Lung (tissue), 12 donors: ENCODE measurements around the gene CCNL1. TPM values are rescaled to one million over a fixed set of nuclear protein-coding genes. Genes with fewer than 3 reads are reported as not detected.

Source experiments
- ATAC-seq: fragments of 200-7000 bp; cut with Tn5 transposase; one replicate; pipeline ENCODE4 v1.9.1; 2020; ENCODE audit warnings: moderate number of reproducible peaks; ENCODE audit not compliant: insufficient read depth, low FRiP score
- DNase-seq, 3 donors: peaks; one replicate each; pipeline ENCODE4 v3.0.0-alpha.2; 2013 to 2017
- H3K27ac ChIP-seq, 2 donors: one replicate each; pipeline ENCODE4 v1.5.1; 2013; ENCODE audit warnings: mild to moderate bottlenecking in 2 of 2, moderate library complexity in 2 of 2, control low read depth in 1 of 2, inconsistent platforms in 1 of 2, low read depth in 1 of 2, low read length in 1 of 2
- H3K27me3 ChIP-seq, 3 donors: one replicate each; pipeline ENCODE4 v1.5.1; 2013; ENCODE audit warnings: low read length in 2 of 3; ENCODE audit not compliant: control insufficient read depth in 3 of 3, insufficient read depth in 3 of 3
- H3K36me3 ChIP-seq, 4 donors: one replicate each; pipeline ENCODE4 v1.5.1; 2013; ENCODE audit warnings: low read length in 4 of 4, mild to moderate bottlenecking in 1 of 4, moderate library complexity in 1 of 4; ENCODE audit not compliant: control insufficient read depth in 4 of 4, insufficient read depth in 4 of 4
- H3K4me1 ChIP-seq, 5 donors: one replicate each; pipeline ENCODE4 v1.5.1; 2013; ENCODE audit warnings: low read length in 5 of 5, mild to moderate bottlenecking in 2 of 5, moderate library complexity in 1 of 5; ENCODE audit not compliant: control insufficient read depth in 5 of 5, insufficient read depth in 5 of 5
- H3K4me3 ChIP-seq: one replicate; pipeline ENCODE4 v1.5.1; 2013; ENCODE audit warnings: mild to moderate bottlenecking, control low read depth, moderate library complexity
- H3K9ac ChIP-seq, 2 donors: one replicate each; pipeline ENCODE4 v1.5.1; 2013; ENCODE audit warnings: low read length in 2 of 2, control low read depth in 1 of 2; ENCODE audit not compliant: insufficient read depth in 1 of 2
- H3K9me3 ChIP-seq, 4 donors: one replicate each; pipeline ENCODE4 v1.5.1; 2013; ENCODE audit warnings: low read length in 3 of 4, mild to moderate bottlenecking in 1 of 4, moderate library complexity in 1 of 4; ENCODE audit not compliant: control insufficient read depth in 4 of 4, insufficient read depth in 3 of 4
- CTCF ChIP-seq: IDR thresholded peaks from 2 replicates; pipeline ENCODE4 v1.5.1; 2012; ENCODE audit warnings: mild to moderate bottlenecking; ENCODE audit errors: control extremely low read depth, extremely low read depth
- WGBS, 2 donors: extraction: QIAGEN DNeasy Blood & Tissue Kit; methylation state at CpG; one replicate each; pipeline ENCODE4 v1.1.7; 2013; 5-methylcytosine and 5-hydroxymethylcytosine counted together
- polyA plus RNA-seq, 2 donors: library from polyadenylated mRNA; stranded (reverse); fragments of 200-250 nt; gene quantifications; one replicate each; pipeline ENCODE4 v1.2.1, GENCODE V29; 2013
- total RNA-seq, 2 donors: library from RNA; depleted of rRNA in 1 of 2; stranded (reverse); fragments of >200 nt in 1 of 2; gene quantifications; one replicate each; pipeline ENCODE4 v1.2.1, GENCODE V29; 2014 to 2021
- donor health status: control.
- donor health status: control.
- donor health status: Bipolar disorder and iron deficiency.
- donor health status: healthy.
- donor health status: DM: yes; HTN: yes; CAD: no.

CCNL1 gene
- total and polyA plus RNA-seq, 4 donors = 91.1 to 383 (median 110) TPM

GRCh38 chr3:157148196-157148889 is 11.6 kb downstream of the CCNL1 start:
- TF ChIP-seq CTCF = no peak
- no peak for ATAC-seq
- peaks cover 16 to 65% (median 59%) of the 10 kb centered on the region in 4 donors for H3K36me3 ChIP-seq
- H3K4me3 ChIP-seq = no peak overlapping the region
- peaks cover 0 to 3% (median 0%) of the 10 kb centered on the region in 5 donors for H3K4me1 ChIP-seq
- no peak overlapping the region for H3K27ac ChIP-seq
- WGBS, 2 donors = 90 to 96% methylated on average over 15 of the region's 15 CpGs
- no peak overlapping the region for H3K9ac ChIP-seq
- no peaks in the 10 kb centered on the region for H3K9me3 ChIP-seq
- H3K27me3 ChIP-seq = no peaks in the 10 kb centered on the region
- no peak for DNase-seq

GRCh38 chr3:157147099-157147803 is 12.7 kb downstream of the CCNL1 start:
- Histone ChIP-seq H3K9ac (no peak overlapping the region), H3K4me3 (no peak overlapping the region), H3K27ac (no peak overlapping the region), H3K9me3 (no peaks in the 10 kb centered on the region), H3K36me3 (peaks cover 16 to 55% (median 52%) of the 10 kb centered on the region in 4 donors), H3K4me1 (no peaks in the 10 kb centered on the region), H3K27me3 (no peaks in the 10 kb centered on the region)
- 95 to 97% methylated on average over 5 of the region's 5 CpGs for WGBS, 2 donors
- DNase-seq (no peak), ATAC-seq (no peak)
- TF ChIP-seq CTCF = no peak

DNA sequence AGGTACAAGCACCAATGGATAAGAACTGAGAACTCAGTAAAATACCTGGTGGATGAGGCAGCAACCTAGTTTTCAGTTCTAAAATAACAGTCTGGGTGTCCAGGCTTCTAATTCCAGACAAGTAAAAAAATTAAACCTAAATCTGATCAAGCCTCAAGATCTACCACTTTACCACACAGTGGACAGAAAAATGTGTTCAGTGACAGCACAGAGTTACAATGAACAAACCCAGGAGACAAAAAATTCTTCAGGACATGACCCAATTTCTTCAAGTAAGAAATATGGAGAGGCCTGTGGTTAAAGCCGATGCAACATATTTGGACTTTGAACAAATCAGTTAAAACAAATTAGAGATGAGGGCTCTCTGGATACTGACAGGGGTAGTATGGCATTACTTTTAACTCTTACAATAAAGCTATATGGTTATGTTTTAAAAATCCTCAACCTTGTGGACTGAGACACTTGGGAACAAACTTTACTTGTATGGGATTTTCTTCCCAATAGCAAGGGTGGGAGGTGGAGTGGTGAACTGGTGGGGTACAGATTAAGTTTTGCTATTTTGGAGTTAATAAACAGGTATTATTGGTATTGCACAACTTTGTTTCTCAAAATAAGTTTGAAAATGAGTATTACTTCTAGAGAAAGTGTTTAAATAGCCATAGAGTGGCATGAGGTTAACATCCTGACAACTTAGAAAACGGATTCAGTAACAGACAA is 14.2 kb downstream of the CCNL1 start:
- Histone ChIP-seq H3K36me3 (peaks cover 12 to 49% (median 40%) of the 10 kb centered on the region in 4 donors), H3K9ac (no peak overlapping the region), H3K27me3 (no peaks in the 10 kb centered on the region), H3K4me1 (no peaks in the 10 kb centered on the region), H3K27ac (no peak overlapping the region), H3K4me3 (no peak overlapping the region), H3K9me3 (no peaks in the 10 kb centered on the region)
- WGBS, 2 donors = 85 to 93% methylated on average over 2 of the region's 2 CpGs
- no peak for TF ChIP-seq CTCF
- no peak for ATAC-seq
- no peak for DNase-seq
